ENCODE measurements around the gene AEBP1.

The AEBP1 gene

GRCh38 chr7:44066494-44067063 lies 37.6 kb upstream of the AEBP1 start:
- no peak for DNase-seq (ENCODE audit: low read depth in 3 of 3)

GRCh38 chr7:44067064-44067951 lies 36.8 kb upstream of the AEBP1 start:
- DNase-seq (ENCODE audit: low read depth in 3 of 3) = no peak

DNA sequence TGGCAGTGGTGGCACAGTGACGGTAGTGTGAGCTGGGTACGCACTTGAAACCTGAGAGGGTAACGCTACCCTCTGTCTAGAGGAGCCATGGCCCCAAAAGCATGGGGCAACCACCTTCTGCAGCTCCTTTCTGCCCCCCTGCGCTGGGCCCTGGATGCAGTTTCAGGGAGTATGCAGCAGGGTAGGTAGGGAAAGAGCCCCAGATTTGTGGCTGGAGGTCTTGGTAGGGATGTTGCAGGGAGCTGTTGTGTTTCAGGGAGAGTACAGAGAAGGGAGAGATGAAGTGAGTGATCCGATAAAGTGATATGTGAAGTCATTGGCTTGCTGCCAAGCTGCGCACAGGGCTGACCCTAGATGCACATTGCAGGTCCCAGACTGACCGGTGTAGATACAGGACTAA lies 36.1 kb upstream of the AEBP1 start:
- DNase-seq (ENCODE audit: low read depth in 3 of 3) = no peak

DNA sequence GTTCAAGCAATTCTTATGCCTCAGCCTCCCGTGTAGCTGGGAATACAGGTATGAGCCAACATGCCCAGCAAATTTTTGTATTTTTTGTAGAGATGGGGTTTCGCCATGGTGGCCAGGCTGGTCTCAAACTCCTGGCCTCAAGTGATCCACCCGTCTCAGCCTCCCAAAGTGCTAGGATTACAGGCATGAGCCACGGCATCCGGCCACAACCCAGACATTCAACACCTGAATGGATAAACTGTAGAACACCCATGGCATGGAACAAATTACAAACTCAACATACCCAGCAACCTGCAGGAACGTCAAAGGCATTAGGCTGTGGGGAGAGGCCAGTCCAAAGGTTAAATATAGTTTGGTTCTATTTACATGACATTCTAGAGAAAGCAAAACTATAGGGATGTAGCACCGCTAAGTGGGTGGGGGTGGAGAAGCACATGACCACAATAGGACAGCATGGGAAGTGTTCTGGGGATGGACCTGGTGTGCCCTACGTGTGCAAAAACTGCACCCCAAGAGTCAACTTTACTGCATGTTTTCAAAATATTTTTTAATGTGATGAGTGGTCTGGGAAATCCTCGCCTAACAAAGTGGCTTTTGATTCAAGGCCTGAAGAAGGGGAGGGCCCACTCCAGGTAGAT lies 32.3 kb upstream of the AEBP1 start:
- no peak for DNase-seq (ENCODE audit: low read depth in 3 of 3)

GRCh38 chr7:44072364-44073231 lies 31.5 kb upstream of the AEBP1 start:
- DNase-seq (ENCODE audit: low read depth in 3 of 3) = peak in 1 of 3 experiments; percentile 39

DNA sequence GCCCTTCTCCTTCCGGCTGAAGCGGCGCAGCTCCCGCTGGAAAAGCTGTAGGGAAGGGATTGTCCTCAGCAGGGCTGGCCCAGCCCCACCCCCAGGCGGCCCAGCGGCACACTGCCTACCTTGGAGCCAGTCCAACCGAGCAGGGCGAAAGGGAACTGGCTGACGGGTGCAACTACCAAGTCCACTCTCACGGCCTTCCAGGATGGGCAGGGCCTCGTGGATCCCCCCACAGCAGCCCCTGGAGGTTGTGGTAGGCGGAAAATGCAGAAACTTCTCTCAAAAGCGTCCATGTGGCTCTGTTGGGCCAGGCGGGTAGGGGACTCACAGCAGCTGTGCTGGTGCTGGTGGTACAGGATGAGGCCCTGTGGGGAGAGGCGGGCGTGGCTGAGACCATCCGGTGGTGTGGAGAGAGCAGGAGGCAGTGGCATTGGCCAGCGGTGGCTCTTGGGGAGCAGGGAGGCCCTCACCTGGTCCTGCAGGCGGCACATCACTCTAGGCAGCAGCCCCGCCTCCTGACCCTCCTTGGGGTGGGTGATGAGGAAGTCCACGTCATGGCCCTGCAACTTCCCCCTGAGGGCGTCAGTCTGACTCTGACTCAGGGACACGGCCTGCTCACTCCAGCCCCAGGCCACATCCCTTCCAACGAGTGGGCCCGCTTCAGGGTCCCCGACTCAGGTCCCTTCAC lies 30.3 kb upstream of the AEBP1 start:
- no peak for DNase-seq (ENCODE audit: low read depth in 3 of 3)

GRCh38 chr7:44074349-44074695 lies 29.8 kb upstream of the AEBP1 start:
- DNase-seq (ENCODE audit: low read depth in 3 of 3) = no peak

DNA sequence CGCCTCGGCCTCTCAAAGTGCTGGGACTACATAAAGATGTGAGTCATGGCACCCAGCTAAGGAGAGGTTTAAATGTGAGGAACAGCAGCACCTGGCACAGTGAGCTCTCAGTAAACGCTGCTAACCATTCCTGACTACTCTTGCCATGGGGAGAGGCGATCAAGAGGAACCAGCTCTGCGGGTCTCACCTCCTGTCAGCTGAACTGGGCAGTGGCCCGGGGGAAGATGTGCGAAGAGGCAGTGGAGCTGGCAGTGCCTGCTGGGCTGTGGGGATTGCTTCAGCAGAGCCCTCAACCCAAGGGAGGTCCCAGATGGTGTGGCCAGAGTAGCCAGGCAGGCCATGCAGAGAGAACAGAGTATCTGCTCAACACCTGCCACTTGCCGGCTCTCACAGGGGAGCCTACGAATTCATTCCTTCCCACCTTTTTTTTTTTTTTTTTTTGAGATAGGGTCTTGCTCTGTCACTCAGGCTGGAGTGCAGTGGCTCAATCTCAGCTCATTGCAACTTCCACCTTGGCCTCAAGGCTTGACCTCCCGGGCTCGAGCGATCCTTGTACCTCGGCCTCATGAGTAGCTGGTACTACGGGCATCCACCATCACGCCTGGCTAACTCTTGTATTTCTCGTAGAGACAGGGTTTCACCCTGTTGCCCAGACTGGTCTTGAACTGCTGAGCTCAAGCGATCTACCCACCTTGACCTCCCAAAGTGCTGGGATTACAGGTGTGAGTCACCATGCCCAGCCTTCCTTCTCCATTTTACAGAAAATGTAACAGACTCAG lies 28.7 kb upstream of the AEBP1 start:
- no peak for DNase-seq (ENCODE audit: low read depth in 3 of 3)

- DNase-seq (ENCODE audit: low read depth in 3 of 3) = no peak
Observed at GRCh38 chr7:44076101-44076895, 27.8 kb upstream of the AEBP1 start.

- DNase-seq (ENCODE audit: low read depth in 3 of 3) = no peak
Observed at GRCh38 chr7:44077061-44077460, 27.1 kb upstream of the AEBP1 start.

- DNase-seq (ENCODE audit: low read depth in 3 of 3) = no peak
Observed at GRCh38 chr7:44077681-44078091, 26.5 kb upstream of the AEBP1 start.

GRCh38 chr7:44078521-44078920 lies 25.6 kb upstream of the AEBP1 start:
- DNase-seq (ENCODE audit: low read depth in 3 of 3) = no peak

DNA sequence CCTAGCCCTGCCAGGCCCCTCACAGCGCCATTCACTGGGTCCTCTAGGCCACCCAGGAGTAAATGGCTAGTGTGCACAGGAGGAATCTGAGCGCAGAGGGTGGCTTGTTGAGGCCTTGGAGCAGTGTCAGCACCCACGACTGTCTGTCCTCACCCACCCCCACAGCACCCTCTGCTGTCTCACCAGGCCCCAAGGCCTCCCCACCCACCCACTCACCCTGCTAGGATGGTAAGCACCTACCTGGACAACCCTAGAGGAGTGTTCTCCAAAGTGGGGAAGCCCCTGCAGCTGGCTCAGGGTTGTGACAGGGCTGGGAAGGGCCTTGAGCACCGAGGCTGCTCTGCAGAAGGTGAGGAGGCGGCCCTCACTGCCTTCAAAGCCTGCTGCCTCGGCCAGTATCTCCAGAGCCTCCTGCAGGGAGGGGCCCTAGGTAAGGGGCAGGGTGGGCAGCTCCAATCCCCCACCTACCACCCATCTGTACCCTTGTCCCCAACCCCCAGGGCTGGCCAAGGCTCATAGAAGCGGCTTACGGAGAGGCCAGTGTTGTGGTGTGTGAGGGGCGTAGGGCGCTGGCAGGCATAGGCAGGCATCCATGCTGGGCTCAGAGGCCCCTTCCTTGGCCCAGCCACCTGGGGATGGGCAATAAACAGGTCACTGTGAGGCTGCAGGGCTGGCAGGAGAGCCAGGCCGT lies 24.7 kb upstream of the AEBP1 start:
- no peak for DNase-seq (ENCODE audit: low read depth in 3 of 3)

DNA sequence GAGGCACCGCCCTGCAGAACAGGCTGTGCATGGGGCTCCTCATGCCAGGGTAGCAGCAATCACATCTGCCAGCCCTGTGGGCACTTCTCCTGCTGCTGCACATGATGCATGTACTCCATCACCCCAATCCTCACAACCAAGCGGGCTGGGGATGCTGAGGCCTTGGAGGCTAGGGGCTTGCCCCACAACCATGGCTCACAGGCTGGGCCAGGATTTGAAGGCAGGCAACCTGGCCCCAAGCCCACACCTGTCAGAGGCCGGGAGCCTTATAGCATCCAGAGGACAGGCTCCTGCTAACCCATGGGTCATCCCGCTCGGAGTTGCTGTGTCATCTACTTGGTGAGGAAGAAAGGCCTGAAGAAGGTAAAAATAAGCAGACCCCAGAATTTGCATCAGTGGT lies 24.0 kb upstream of the AEBP1 start:
- DNase-seq (ENCODE audit: low read depth in 3 of 3) = no peak

- no peak for DNase-seq (ENCODE audit: low read depth in 3 of 3)
Observed at GRCh38 chr7:44080686-44081265, 23.4 kb upstream of the AEBP1 start.

DNA sequence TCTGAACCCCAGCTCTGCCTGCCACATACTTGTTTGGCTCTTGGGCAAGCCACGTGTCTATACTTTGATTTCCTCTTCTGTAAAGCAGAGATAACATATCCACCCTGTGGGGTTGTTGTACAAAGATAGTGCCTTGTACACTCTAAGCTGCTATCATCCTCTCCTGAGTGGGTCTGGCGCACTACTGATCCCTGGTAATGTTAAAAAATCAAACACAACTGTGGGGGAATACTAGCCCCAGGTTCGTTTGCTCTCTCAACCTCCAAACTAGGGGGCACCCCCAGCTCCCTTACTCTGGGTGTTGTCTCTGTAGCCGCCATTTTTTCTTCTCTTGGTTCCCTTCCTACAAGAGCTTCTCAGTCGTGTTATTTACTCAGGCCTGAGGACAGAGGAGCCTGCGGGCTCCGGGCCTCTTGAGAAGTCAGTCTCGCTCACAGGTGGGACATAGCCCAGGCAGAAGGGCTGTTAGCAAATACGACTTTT lies 22.8 kb upstream of the AEBP1 start:
- DNase-seq (ENCODE audit: low read depth in 3 of 3) = no peak

DNA sequence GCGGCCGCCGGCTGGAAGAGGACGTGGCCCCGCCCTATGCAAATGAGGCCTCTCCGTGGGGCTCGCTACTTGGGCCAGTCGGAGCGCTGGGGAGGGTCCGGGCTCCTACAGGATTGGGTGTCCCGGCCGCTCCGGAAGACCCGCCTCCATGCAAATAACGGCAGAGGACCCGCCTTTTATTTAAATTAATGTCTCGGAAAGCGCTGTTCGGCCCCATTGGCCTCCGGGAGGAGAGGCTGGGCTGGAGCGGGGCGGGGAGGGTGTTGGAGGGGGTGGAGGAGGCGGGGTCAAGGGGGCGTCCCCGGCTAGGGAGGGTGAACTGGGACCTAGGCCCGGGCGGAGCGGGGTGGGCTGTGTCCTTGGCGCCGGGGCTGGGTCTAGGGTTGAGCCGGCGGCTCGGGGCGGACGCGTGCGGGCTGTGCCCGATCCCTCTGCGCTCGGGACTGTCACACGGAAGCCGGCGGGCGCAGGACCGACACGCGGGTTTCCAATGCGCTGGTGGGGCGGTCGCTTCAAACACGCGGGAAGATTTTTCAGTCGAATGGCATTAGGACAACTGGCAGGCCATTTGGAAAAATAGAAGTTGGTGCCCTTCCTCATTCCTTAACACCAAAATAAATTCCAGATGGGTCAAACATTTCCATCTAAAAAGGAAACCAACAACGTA lies 21.5 kb upstream of the AEBP1 start:
- peak; percentile 96 to 98 (median 97) for DNase-seq (ENCODE audit: low read depth in 3 of 3)

GRCh38 chr7:44083796-44084195 lies 20.3 kb upstream of the AEBP1 start:
- no peak for DNase-seq (ENCODE audit: low read depth in 3 of 3)
